Measurements from ENCODE around the gene AMOTL2.

AMOTL2 gene

DNA sequence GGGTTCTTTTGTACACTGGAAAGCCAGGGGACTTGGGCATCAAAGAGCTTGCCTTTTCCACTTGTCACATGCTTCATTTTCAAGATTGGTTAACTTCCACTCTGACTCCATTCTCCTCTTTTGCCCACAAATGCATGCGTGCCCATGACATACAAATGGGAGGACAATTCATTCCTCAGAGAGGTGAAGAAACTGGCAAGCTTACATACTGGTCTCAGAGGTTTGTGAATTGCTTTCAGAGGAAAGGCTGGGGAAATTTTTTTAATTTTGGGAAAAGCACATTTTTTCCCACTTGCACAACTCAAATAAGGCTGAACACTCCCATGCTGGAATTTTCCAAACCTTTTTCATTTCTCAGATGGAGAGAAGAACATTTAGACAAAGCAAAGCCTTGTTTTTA is 20.9 kb upstream of the AMOTL2 start:
- TF ChIP-seq EZH2phosphoT487 (conservative IDR thresholded peaks at IDR 0.05; ENCODE audit: low read length) (no peak), CTCF (IDR thresholded peaks at IDR 0.05; ENCODE audit: insufficient read depth, low read length, poor library complexity, severe bottlenecking) (no peak)
- no peaks in the 10 kb centered on the region for H4K20me1 ChIP-seq (ENCODE audit: low read depth, low read length)
- H2AFZ ChIP-seq (ENCODE audit: low read depth, low read length, severe bottlenecking): no peak overlapping the region

GRCh38 chr3:134394380-134394779 is 20.1 kb upstream of the AMOTL2 start:
- H3F3A ChIP-seq (ENCODE audit: insufficient read depth): no peaks in the 10 kb centered on the region

More for the DNA sequence above, 20.9 kb upstream of the AMOTL2 start:
- no peak overlapping the region for H3K9ac ChIP-seq (ENCODE audit: low read length)
- no peaks in the 10 kb centered on the region for H3K27me3 ChIP-seq (ENCODE audit: low read length)
- no peaks in the 10 kb centered on the region for H3K9me3 ChIP-seq (ENCODE audit: insufficient read depth, low read length)
- H3K9me2 ChIP-seq (replicated peaks; ENCODE audit: insufficient read depth, low read length): no peaks in the 10 kb centered on the region
- H3K27ac ChIP-seq (ENCODE audit: low read depth, low read length): no peak overlapping the region
- H3K36me3 ChIP-seq (ENCODE audit: low read length): no peaks in the 10 kb centered on the region
- H3K4me2 ChIP-seq (ENCODE audit: low read depth, low read length, poor library complexity, severe bottlenecking): no peak overlapping the region
- H3K4me3 ChIP-seq (ENCODE audit: insufficient read depth, low read length, poor library complexity, severe bottlenecking): no peak overlapping the region
- H3K79me2 ChIP-seq (ENCODE audit: insufficient read depth, low read length): no peaks in the 10 kb centered on the region
- H3F3A ChIP-seq (ENCODE audit: insufficient read depth): no peaks in the 10 kb centered on the region

DNA sequence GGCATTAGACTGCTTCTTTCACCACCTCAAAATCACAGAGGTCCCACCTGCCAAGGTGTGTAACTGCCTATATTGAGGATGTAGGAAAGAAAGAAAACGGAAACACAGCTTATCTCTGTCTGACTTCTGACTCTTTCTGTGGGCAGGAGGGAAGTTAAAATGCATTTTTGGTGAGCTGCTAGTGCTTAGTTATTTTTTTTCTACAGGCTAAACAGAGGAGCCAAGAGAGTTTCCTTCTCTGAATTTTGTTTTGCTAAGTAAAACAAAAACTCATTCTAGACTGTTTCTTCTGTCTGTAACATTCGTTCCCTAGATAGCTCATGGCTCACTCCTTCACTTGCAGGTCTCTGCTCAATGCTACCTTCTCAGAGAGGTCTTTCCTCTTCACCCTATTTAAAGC is 18.8 kb upstream of the AMOTL2 start:
- no peaks in the 10 kb centered on the region for H3K9me3 ChIP-seq (ENCODE audit: insufficient read depth, low read length)
- TF ChIP-seq EZH2phosphoT487 (conservative IDR thresholded peaks at IDR 0.05; ENCODE audit: low read length) (no peak), CTCF (IDR thresholded peaks at IDR 0.05; ENCODE audit: insufficient read depth, low read length, poor library complexity, severe bottlenecking) (no peak)
- no peaks in the 10 kb centered on the region for H3K79me2 ChIP-seq (ENCODE audit: insufficient read depth, low read length)
- no peaks in the 10 kb centered on the region for H3F3A ChIP-seq (ENCODE audit: insufficient read depth)
- H3K9me2 ChIP-seq (replicated peaks; ENCODE audit: insufficient read depth, low read length): no peaks in the 10 kb centered on the region
- no peak overlapping the region for H3K27ac ChIP-seq (ENCODE audit: low read depth, low read length)
- H2AFZ ChIP-seq (ENCODE audit: low read depth, low read length, severe bottlenecking): no peak overlapping the region
- no peaks in the 10 kb centered on the region for H3K27me3 ChIP-seq (ENCODE audit: low read length)
- H3K9ac ChIP-seq (ENCODE audit: low read length): no peak overlapping the region
- no peaks in the 10 kb centered on the region for H3K36me3 ChIP-seq (ENCODE audit: low read length)
- H4K20me1 ChIP-seq (ENCODE audit: low read depth, low read length): no peaks in the 10 kb centered on the region
- no peak overlapping the region for H3K4me3 ChIP-seq (ENCODE audit: insufficient read depth, low read length, poor library complexity, severe bottlenecking)
- H3K4me2 ChIP-seq (ENCODE audit: low read depth, low read length, poor library complexity, severe bottlenecking): no peak overlapping the region

More at GRCh38 chr3:134394380-134394779, 20.1 kb upstream of the AMOTL2 start:
- Histone ChIP-seq H3K4me3 (ENCODE audit: insufficient read depth, low read length, poor library complexity, severe bottlenecking) (no peak overlapping the region), H3K27me3 (ENCODE audit: low read length) (no peaks in the 10 kb centered on the region), H3K9ac (ENCODE audit: low read length) (no peak overlapping the region), H4K20me1 (ENCODE audit: low read depth, low read length) (no peaks in the 10 kb centered on the region), H3K9me3 (ENCODE audit: insufficient read depth, low read length) (no peaks in the 10 kb centered on the region), H3K36me3 (ENCODE audit: low read length) (no peaks in the 10 kb centered on the region), H3K4me2 (ENCODE audit: low read depth, low read length, poor library complexity, severe bottlenecking) (no peak overlapping the region), H3K27ac (ENCODE audit: low read depth, low read length) (no peak overlapping the region), H3K79me2 (ENCODE audit: insufficient read depth, low read length) (no peaks in the 10 kb centered on the region), H2AFZ (ENCODE audit: low read depth, low read length, severe bottlenecking) (no peak overlapping the region), H3K9me2 (replicated peaks; ENCODE audit: insufficient read depth, low read length) (no peaks in the 10 kb centered on the region)
- TF ChIP-seq CTCF (IDR thresholded peaks at IDR 0.05; ENCODE audit: insufficient read depth, low read length, poor library complexity, severe bottlenecking) (no peak), EZH2phosphoT487 (conservative IDR thresholded peaks at IDR 0.05; ENCODE audit: low read length) (no peak)

Measured in SU-DHL-6 (cell line).